Muscle layer of colon (tissue), 2 donors: ENCODE results near the gene HHIPL1.
A peak's percentile ranks its signal among the peaks of the same experiment; 100 is the strongest.

Experiments
- H3K27ac ChIP-seq: one replicate; pipeline ENCODE4 v1.7.0; 2013; ENCODE audit warnings: low read depth, mild to moderate bottlenecking, low read length, moderate library complexity
- H3K27me3 ChIP-seq, 2 donors: one replicate each; pipeline ENCODE4 v1.7.0; 2013; ENCODE audit warnings: low read length in 2 of 2, mild to moderate bottlenecking in 2 of 2; ENCODE audit not compliant: insufficient read depth in 2 of 2, control insufficient read depth in 1 of 2
- H3K36me3 ChIP-seq: one replicate; pipeline ENCODE4 v1.7.0; 2013; ENCODE audit warnings: mild to moderate bottlenecking, low read length; ENCODE audit not compliant: insufficient read depth
- H3K4me1 ChIP-seq: one replicate; pipeline ENCODE4 v1.7.0; 2013; ENCODE audit warnings: mild to moderate bottlenecking, low read length; ENCODE audit not compliant: insufficient read depth
- H3K4me3 ChIP-seq, 2 donors: one replicate each; pipeline ENCODE4 v1.7.0; 2013; ENCODE audit warnings: low read length in 2 of 2, low read depth in 1 of 2, mild to moderate bottlenecking in 1 of 2, moderate library complexity in 1 of 2
- H3K9ac ChIP-seq: one replicate; pipeline ENCODE4 v1.7.0; 2013; ENCODE audit warnings: low read length
- H3K9me3 ChIP-seq: one replicate; pipeline ENCODE4 v1.7.0; 2013; ENCODE audit warnings: mild to moderate bottlenecking, low read length
- donor health status: abdominal sarcoma.
- donor health status: Adenocarcinoma of cecum.

HHIPL1 gene

DNA sequence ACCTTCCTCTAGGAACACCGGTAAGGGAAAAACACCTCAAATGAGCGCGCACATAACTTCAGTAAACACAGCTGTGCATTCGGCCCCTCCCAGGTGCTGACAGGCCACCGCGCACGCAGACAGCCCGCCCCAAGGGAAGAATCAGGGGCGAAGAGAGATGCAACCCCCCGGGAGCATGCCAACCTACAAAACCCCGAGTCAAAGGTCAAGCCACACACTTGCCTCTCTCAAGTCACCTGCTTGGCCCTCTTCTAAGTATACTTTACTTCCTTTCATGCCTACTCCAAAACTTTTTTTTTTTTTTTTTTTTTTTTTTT is 36.9 kb downstream of the HHIPL1 start:
- no peak overlapping the region for H3K9ac ChIP-seq
- peaks cover 5% of the 10 kb centered on the region for H3K9me3 ChIP-seq
- H3K27ac ChIP-seq = no peak overlapping the region
- H3K4me3 ChIP-seq = no peak overlapping the region
- H3K36me3 ChIP-seq = no peaks in the 10 kb centered on the region
- peaks cover 0 to 1% of the 10 kb centered on the region in 2 donors for H3K27me3 ChIP-seq
- H3K4me1 ChIP-seq = peaks cover 10% of the 10 kb centered on the region

DNA sequence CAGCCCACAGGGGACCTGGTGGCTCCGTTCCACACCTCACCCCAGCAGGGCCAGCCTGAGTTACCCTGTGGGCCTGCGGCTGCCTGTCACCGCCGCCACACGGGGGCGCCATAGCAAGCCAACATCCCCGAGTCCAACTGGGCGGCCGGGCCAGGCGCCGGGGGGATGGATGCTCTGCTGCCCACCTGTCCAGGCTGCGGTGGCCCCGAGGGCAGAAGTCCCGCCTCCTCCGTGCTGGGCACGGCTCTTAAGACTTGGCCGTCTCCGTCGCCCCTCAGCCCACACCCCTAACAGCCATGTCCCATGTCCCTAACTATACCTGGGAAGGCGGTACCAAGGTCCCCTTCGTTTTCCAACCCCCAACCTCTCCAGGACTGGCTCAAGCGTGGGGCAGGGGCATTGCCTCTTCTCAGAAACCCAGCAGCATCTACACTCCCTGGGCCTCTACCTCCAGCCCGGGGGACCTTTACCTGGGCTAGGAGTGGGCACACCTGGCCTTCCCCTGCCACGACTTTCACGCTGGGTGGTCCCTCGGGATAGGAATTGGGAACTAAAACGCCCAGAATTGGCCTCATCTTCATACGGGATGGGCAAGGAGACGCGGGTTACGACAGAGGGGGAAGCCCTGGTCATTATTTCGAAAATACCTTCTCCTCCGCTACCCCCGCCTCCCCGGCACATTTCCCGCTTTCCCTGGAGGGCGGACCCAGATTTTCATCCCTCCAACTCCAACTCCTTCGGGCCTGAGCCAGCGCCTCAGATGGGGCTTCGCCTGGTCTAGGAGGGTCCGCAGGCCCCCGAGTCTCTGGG is 38.1 kb downstream of the HHIPL1 start:
- H3K27ac ChIP-seq = peak overlapping the region; percentile 93
- peaks cover 10% of the 10 kb centered on the region for H3K4me1 ChIP-seq
- H3K36me3 ChIP-seq = no peaks in the 10 kb centered on the region
- H3K27me3 ChIP-seq = peaks cover 0 to 4% of the 10 kb centered on the region in 2 donors
- H3K4me3 ChIP-seq = peak overlapping the region; percentile 88 to 89
- H3K9ac ChIP-seq = peak overlapping the region; percentile 87
- peaks cover 2% of the 10 kb centered on the region for H3K9me3 ChIP-seq

DNA sequence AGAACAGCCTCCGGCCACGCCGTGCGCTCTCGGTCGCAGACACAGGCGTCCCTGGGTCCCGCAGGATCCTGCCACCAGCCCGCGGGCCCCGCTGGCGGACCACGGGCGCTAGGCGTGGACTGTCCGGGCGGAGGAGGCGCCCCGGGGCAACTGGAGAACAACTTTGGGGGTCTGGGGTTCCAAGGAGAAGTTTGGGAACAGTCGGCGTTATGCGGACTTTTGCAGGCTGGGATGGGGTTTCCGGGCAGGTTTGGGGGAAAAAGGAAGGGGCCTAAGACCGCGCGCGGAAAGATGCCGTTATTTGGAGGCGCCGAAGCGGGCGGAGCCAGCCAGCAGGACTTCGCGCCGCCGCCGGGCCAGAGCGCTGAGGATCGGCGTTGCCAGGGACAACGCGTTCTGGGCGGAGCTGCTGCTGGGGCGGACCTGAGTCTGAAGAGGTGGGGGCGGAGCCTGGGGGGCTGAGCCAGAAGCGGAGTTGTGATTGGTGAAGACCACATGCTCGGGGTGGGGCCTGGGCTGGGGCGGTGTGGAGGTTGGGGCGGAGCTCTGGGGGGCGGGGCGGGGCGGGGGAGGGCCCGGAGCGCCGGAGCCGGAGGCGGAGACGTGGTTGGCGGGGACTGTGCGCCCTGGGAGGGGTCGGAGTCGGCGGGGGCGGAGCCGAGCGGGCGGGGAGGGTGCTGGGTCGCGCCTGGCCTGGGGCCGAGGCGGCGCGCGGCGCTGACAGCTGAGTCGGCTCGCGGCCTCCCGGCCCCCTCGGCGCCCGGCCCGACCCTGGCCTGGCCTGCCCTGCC is 38.9 kb downstream of the HHIPL1 start, which contains the start of gene CYP46A1:
CYP46A1 (plus strand) TSS at position 680 of the 791 bp plus-strand sequence. CDS start 120 bp downstream, outside the sequence.
- Histone ChIP-seq H3K9ac (peak within 1 kb of the TSS; percentile 87), H3K27me3 (peaks cover 0 to 12% of the 10 kb centered on the region in 2 donors), H3K4me3 (peak within 1 kb of the TSS; percentile 88 to 89), H3K36me3 (no peaks in the 10 kb centered on the region), H3K4me1 (peaks cover 10% of the 10 kb centered on the region), H3K9me3 (no peaks in the 10 kb centered on the region), H3K27ac (peak within 1 kb of the TSS; percentile 93)

DNA sequence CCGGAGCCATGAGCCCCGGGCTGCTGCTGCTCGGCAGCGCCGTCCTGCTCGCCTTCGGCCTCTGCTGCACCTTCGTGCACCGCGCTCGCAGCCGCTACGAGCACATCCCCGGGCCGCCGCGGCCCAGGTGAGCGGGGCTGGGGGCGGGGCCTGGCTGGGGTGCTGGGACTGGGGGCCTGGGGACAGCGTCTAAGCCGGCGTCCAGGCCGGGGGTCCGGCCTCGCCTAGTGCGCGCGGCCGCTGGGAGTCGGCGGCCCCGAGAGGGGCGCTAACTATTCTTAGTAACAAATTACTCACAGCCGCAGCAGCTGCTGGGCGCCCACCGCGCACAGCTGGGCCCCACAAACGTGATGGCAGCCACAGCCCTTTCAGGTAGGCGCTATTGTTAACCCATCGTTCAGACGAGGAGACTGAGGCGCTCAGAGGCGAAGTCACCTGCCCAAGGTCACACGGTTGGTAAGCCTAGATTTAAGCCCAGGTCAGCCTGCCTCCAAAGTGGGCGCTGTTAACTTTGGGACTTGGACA is 39.5 kb downstream of the HHIPL1 start:
- no peak overlapping the region for H3K9ac ChIP-seq
- H3K27me3 ChIP-seq = peaks cover 0 to 14% of the 10 kb centered on the region in 2 donors
- peak overlapping the region; percentile 47 to 49 for H3K4me3 ChIP-seq
- H3K27ac ChIP-seq = peak overlapping the region; percentile 44
- peaks cover 10% of the 10 kb centered on the region for H3K4me1 ChIP-seq
- H3K36me3 ChIP-seq = no peaks in the 10 kb centered on the region
- no peaks in the 10 kb centered on the region for H3K9me3 ChIP-seq

DNA sequence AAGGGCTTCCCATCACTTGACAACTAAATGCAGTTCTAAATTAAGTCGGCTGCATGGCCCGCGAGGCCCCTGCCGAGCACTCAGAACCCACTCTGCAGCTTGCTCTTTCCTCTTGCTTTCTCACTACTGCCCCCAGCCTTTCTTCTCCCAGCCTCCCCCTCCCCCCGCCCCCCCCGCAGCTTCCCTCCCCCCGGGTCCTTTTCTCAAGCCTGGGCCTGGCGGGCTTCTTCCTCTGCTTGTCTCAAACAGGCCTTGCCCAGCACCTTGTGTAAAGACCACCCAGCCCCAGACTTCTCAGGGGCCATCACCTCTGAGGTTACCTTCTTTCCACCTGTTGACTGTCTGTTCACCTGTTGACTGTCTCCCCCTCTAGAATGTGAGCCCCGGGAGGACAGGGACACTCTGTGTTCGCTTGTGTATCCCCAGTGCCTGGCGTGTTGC is 40.2 kb downstream of the HHIPL1 start:
- Histone ChIP-seq H3K4me1 (peaks cover 10% of the 10 kb centered on the region), H3K9me3 (no peaks in the 10 kb centered on the region), H3K4me3 (no peak overlapping the region), H3K36me3 (no peaks in the 10 kb centered on the region), H3K27ac (no peak overlapping the region), H3K9ac (no peak overlapping the region), H3K27me3 (peaks cover 0 to 14% of the 10 kb centered on the region in 2 donors)

DNA sequence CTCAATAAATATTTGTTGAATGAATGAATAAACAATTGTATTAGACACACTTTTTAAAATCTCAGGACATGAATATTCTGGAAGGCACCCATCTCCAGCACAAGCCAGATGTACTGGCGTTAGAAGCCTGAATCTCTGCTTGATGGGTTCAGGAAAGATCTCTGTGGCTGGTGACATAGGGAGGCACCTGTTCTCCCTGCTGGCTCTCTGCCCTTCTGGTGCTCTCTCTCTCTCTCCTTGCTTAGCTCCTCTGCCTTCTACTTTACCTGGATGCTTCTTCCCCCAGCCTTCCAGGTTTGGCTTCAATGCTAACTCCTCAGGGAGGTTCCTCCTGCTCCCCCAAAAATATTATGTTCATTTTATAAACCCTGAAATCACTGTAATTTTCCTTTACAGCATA is 40.7 kb downstream of the HHIPL1 start:
- no peaks in the 10 kb centered on the region for H3K36me3 ChIP-seq
- no peak overlapping the region for H3K27ac ChIP-seq
- H3K4me1 ChIP-seq = peaks cover 10% of the 10 kb centered on the region
- peaks cover 0 to 14% of the 10 kb centered on the region in 2 donors for H3K27me3 ChIP-seq
- no peaks in the 10 kb centered on the region for H3K9me3 ChIP-seq
- H3K9ac ChIP-seq = no peak overlapping the region
- no peak overlapping the region for H3K4me3 ChIP-seq

DNA sequence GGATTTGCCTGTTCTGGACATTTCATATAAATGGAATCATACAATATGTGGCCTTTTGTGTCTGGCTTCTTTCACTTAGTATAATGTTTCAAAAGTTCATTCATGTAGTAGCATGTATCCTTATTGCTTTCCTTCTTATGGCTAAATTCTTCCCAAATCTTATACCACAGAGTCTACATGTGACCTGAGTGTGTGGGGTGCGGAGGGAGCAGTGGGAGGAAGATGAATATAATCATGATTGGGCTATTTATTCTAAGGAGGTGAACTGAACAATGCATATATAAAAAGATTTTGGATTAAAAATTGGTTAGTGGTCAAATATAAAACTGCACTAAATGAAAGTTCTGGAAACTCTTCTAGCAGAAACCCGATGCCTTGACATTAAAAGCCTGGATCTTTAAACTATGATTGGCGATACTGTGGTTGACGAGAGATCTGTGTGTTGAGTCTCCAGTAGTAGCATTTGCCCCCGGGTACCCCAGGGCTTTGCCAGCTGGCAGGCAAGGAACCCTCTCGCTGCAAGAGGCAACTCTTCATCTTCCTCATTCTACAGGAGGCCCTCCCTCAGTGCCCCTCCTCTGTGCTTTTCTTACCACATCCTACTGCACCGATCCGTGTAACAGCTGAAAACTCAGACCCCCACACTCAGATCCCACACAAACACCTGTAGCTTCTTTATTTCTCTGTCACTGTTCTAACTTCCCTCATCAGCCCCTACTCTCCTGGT is 41.8 kb downstream of the HHIPL1 start:
- H3K4me1 ChIP-seq = peaks cover 10% of the 10 kb centered on the region
- no peak overlapping the region for H3K9ac ChIP-seq
- no peaks in the 10 kb centered on the region for H3K36me3 ChIP-seq
- H3K27me3 ChIP-seq = peaks cover 0 to 14% of the 10 kb centered on the region in 2 donors
- H3K27ac ChIP-seq = no peak overlapping the region
- H3K9me3 ChIP-seq = no peaks in the 10 kb centered on the region
- H3K4me3 ChIP-seq = no peak overlapping the region

DNA sequence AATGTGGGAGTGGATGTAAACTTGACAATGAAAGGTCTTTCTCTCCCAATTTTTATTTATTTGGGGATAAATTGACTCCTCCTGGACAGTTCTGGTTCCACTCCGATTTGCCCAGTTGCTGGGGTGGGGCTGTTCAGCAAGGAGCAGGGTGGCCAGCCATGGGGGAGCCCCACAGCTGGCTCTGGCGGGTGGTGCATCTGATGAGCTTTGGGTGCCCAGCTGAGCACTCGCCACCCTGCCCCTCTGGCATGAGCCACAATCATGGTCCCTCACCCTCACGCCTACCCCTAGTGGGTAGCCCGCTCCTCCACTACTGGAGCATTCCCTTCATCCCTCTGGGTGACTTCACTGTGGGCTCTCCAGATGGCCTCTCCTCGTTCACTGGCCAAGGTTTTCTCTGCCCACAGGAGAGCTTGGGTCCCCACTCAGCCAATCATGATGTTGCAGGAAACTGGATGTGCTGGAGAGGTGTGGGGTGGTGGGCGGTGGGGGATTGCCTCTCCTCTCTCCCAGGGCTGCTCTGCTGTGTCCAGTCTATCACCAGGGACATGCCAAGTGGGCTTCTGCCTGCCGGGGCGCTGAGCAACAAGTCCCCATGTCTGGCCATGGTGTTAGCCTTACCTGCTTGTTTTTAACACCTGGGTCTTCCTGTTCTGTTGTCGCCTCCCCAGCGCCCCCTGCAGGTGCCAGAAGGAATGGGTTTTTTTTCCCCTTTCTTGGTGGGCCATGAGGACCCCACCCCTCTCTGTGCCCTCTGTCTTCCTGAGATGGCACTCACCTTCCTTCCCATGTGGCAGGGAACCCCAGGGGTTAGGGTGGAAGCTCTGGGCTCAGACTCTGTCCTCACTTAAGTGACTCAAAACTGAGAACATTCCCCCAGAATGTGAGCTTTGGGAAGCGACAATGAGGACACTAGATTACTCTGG is 42.6 kb downstream of the HHIPL1 start:
- no peak overlapping the region for H3K27ac ChIP-seq
- peaks cover 0 to 14% of the 10 kb centered on the region in 2 donors for H3K27me3 ChIP-seq
- H3K4me1 ChIP-seq = peaks cover 10% of the 10 kb centered on the region

DNA sequence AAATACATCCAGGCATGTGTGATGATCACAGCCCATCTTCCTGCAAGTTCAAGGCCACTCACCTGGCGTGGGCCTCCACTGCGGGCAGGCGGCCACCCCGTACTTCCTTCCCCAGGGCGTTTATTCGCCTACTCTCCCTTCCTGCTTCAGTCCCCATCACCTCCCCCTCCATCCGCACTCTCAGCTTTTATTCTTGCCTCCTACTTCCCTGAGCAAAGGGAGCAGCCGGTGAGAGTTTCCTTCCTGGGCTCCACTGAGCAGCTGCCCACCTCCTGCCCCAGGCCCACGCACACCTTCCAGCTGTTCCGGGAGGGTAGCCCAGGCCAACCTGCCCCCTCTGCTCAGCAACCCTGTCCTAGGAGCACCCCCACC is 43.3 kb downstream of the HHIPL1 start:
- no peaks in the 10 kb centered on the region for H3K9me3 ChIP-seq
- H3K27me3 ChIP-seq = peaks cover 0 to 14% of the 10 kb centered on the region in 2 donors
- H3K4me1 ChIP-seq = peaks cover 6% of the 10 kb centered on the region

More for the DNA sequence above, 42.6 kb downstream of the HHIPL1 start:
- Histone ChIP-seq H3K9me3 (no peaks in the 10 kb centered on the region), H3K36me3 (no peaks in the 10 kb centered on the region), H3K9ac (no peak overlapping the region), H3K4me3 (no peak overlapping the region)

DNA sequence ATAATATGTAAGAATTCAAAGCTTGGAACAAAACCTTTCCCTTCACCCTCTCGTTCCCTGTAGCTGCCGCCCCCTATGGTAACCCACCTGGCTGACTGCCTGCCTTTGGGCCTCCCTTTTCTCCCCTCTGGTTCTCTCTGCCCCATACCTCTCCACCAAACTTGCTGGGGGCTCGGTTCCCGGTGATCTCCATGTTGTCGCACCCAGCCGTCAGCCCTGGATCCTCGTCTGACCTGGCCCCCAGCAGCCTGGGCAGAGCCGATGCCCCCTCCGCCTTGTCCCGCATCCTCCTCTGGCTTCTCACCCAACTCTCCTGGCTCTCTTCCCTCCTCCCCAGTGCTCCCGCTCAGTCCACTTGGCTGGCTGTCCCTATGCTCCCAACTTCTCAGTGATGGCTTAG is 43.7 kb downstream of the HHIPL1 start:
- peaks cover 4% of the 10 kb centered on the region for H3K4me1 ChIP-seq
- H3K9me3 ChIP-seq = no peaks in the 10 kb centered on the region
- no peak overlapping the region for H3K27ac ChIP-seq
- peaks cover 0 to 14% of the 10 kb centered on the region in 2 donors for H3K27me3 ChIP-seq
- no peak overlapping the region for H3K9ac ChIP-seq
- H3K36me3 ChIP-seq = no peaks in the 10 kb centered on the region
- no peak overlapping the region for H3K4me3 ChIP-seq

More for the DNA sequence above, 43.3 kb downstream of the HHIPL1 start:
- Histone ChIP-seq H3K4me3 (no peak overlapping the region), H3K36me3 (no peaks in the 10 kb centered on the region), H3K9ac (no peak overlapping the region), H3K27ac (no peak overlapping the region)
